Measurements from ENCODE around the gene PRKCD.

PRKCD gene

GRCh38 chr3:53174346-53175250 lies 13.6 kb downstream of the PRKCD start:
- no peak for TF ChIP-seq POLR2AphosphoS5 (IDR thresholded peaks at IDR 0.05; ENCODE audit: borderline replicate concordance, low read depth, low read length)
- no peak for TF ChIP-seq EZH2 (IDR thresholded peaks at IDR 0.05)
- TF ChIP-seq FOXP2 (optimal IDR thresholded peaks at IDR 0.05; ENCODE audit: control extremely low read depth, extremely low read length, insufficient read depth), result no peak
- H3K4me3 ChIP-seq, result no peak overlapping the region
- H3K9me3 ChIP-seq (ENCODE audit: low read depth, low read length), result no peaks in the 10 kb centered on the region
- no peak overlapping the region for H3K9ac ChIP-seq (ENCODE audit: insufficient read length)
- DNase-seq (ENCODE audit: low read depth, low spot score), result no peak
- H3K27ac ChIP-seq, result no peak overlapping the region
- H3K36me3 ChIP-seq (ENCODE audit: insufficient read depth, low read length), result no peaks in the 10 kb centered on the region

- Histone ChIP-seq H3K9ac (ENCODE audit: insufficient read length) (no peak overlapping the region), H3K9me3 (ENCODE audit: low read depth, low read length) (no peaks in the 10 kb centered on the region), H3K4me3 (no peak overlapping the region), H3K27ac (no peak overlapping the region), H3K36me3 (ENCODE audit: insufficient read depth, low read length) (no peaks in the 10 kb centered on the region)
- no peak for DNase-seq (ENCODE audit: low read depth, low spot score)
- TF ChIP-seq FOXP2 (optimal IDR thresholded peaks at IDR 0.05; ENCODE audit: control extremely low read depth, extremely low read length, insufficient read depth) (no peak), EZH2 (IDR thresholded peaks at IDR 0.05) (no peak), POLR2AphosphoS5 (IDR thresholded peaks at IDR 0.05; ENCODE audit: borderline replicate concordance, low read depth, low read length) (no peak)
Measured at GRCh38 chr3:53175613-53176540, 14.9 kb downstream of the PRKCD start.

- Histone ChIP-seq H3K4me3 (no peak overlapping the region), H3K9ac (ENCODE audit: insufficient read length) (no peak overlapping the region), H3K27ac (no peak overlapping the region), H3K9me3 (ENCODE audit: low read depth, low read length) (no peaks in the 10 kb centered on the region), H3K36me3 (ENCODE audit: insufficient read depth, low read length) (no peaks in the 10 kb centered on the region)
- no peak for TF ChIP-seq FOXP2 (optimal IDR thresholded peaks at IDR 0.05; ENCODE audit: control extremely low read depth, extremely low read length, insufficient read depth)
- no peak for TF ChIP-seq POLR2AphosphoS5 (IDR thresholded peaks at IDR 0.05; ENCODE audit: borderline replicate concordance, low read depth, low read length)
- TF ChIP-seq EZH2 (IDR thresholded peaks at IDR 0.05), result no peak
- no peak for DNase-seq (ENCODE audit: low read depth, low spot score)
Measured at GRCh38 chr3:53178246-53178645, 17.2 kb downstream of the PRKCD start.

- Histone ChIP-seq H3K36me3 (ENCODE audit: insufficient read depth, low read length) (no peaks in the 10 kb centered on the region), H3K27ac (no peak overlapping the region), H3K4me3 (no peak overlapping the region), H3K9me3 (ENCODE audit: low read depth, low read length) (no peaks in the 10 kb centered on the region), H3K9ac (ENCODE audit: insufficient read length) (no peak overlapping the region)
- no peak for DNase-seq (ENCODE audit: low read depth, low spot score)
- no peak for TF ChIP-seq POLR2AphosphoS5 (IDR thresholded peaks at IDR 0.05; ENCODE audit: borderline replicate concordance, low read depth, low read length)
- TF ChIP-seq FOXP2 (optimal IDR thresholded peaks at IDR 0.05; ENCODE audit: control extremely low read depth, extremely low read length, insufficient read depth), result no peak
- TF ChIP-seq EZH2 (IDR thresholded peaks at IDR 0.05), result no peak
Measured at GRCh38 chr3:53179580-53179979, 18.6 kb downstream of the PRKCD start.

GRCh38 chr3:53180305-53181023 lies 19.5 kb downstream of the PRKCD start:
- DNase-seq (ENCODE audit: low read depth, low spot score), result no peak

GRCh38 chr3:53181024-53181371 lies 20.0 kb downstream of the PRKCD start:
- no peak for DNase-seq (ENCODE audit: low read depth, low spot score)
- H3K9me3 ChIP-seq (ENCODE audit: low read depth, low read length), result no peaks in the 10 kb centered on the region
- H3K4me3 ChIP-seq, result no peak overlapping the region
- TF ChIP-seq EZH2 (IDR thresholded peaks at IDR 0.05) (no peak), POLR2AphosphoS5 (IDR thresholded peaks at IDR 0.05; ENCODE audit: borderline replicate concordance, low read depth, low read length) (no peak), FOXP2 (optimal IDR thresholded peaks at IDR 0.05; ENCODE audit: control extremely low read depth, extremely low read length, insufficient read depth) (no peak)
- H3K9ac ChIP-seq (ENCODE audit: insufficient read length), result no peak overlapping the region
- H3K36me3 ChIP-seq (ENCODE audit: insufficient read depth, low read length), result no peaks in the 10 kb centered on the region
- no peak overlapping the region for H3K27ac ChIP-seq

More at GRCh38 chr3:53180305-53181023, 19.5 kb downstream of the PRKCD start:
- Histone ChIP-seq H3K9ac (ENCODE audit: insufficient read length) (no peak overlapping the region), H3K27ac (no peak overlapping the region), H3K36me3 (ENCODE audit: insufficient read depth, low read length) (no peaks in the 10 kb centered on the region), H3K4me3 (no peak overlapping the region), H3K9me3 (ENCODE audit: low read depth, low read length) (no peaks in the 10 kb centered on the region)
- TF ChIP-seq EZH2 (IDR thresholded peaks at IDR 0.05) (no peak), FOXP2 (optimal IDR thresholded peaks at IDR 0.05; ENCODE audit: control extremely low read depth, extremely low read length, insufficient read depth) (no peak), POLR2AphosphoS5 (IDR thresholded peaks at IDR 0.05; ENCODE audit: borderline replicate concordance, low read depth, low read length) (no peak)

- DNase-seq (ENCODE audit: low read depth, low spot score), result no peak
- Histone ChIP-seq H3K9me3 (ENCODE audit: low read depth, low read length) (no peaks in the 10 kb centered on the region), H3K27ac (no peak overlapping the region), H3K36me3 (ENCODE audit: insufficient read depth, low read length) (no peaks in the 10 kb centered on the region), H3K4me3 (no peak overlapping the region), H3K9ac (ENCODE audit: insufficient read length) (no peak overlapping the region)
- no peak for TF ChIP-seq EZH2 (IDR thresholded peaks at IDR 0.05)
- TF ChIP-seq POLR2AphosphoS5 (IDR thresholded peaks at IDR 0.05; ENCODE audit: borderline replicate concordance, low read depth, low read length), result no peak
- no peak for TF ChIP-seq FOXP2 (optimal IDR thresholded peaks at IDR 0.05; ENCODE audit: control extremely low read depth, extremely low read length, insufficient read depth)
Measured at GRCh38 chr3:53181528-53181927, 20.5 kb downstream of the PRKCD start.

Data from SK-N-MC (cell line).